Left lobe of liver (tissue), 2 donors: Measurements from ENCODE around the gene CLNK. TPM values are rescaled to one million over a fixed set of nuclear protein-coding genes. Genes with fewer than 3 reads are reported as not detected.

ENCODE experiments used
- ATAC-seq: fragments of 200-7000 bp; cut with Tn5 transposase; one replicate; pipeline ENCODE4 v1.9.1; 2020; ENCODE audit warnings: mild to moderate bottlenecking, moderate library complexity
- DNase-seq: peaks from one replicate; pipeline ENCODE4 v3.0.0-alpha.2; 2020; ENCODE audit warnings: low spot score
- total RNA-seq: library from RNA; stranded (reverse); gene quantifications from one replicate; pipeline ENCODE4 v1.2.1, GENCODE V29; 2021
- donor health status: DM: no; HTN: no; CAD: no; lungs with moderate emphysema.
- donor health status: DM: no; HTN: yes; CAD: no.

The CLNK gene
- not detected for total RNA-seq

GRCh38 chr4:10684631-10685030 lies at the start of gene CLNK:
Gene CLNK (minus strand): TSS chr4:10684768. CDS start chr4:10667869, 16,899 bp downstream.
- no peak for ATAC-seq
- no peak for DNase-seq

GRCh38 chr4:10733481-10734062 lies 49.0 kb upstream of the CLNK start:
- DNase-seq (no peak), ATAC-seq (no peak)

GRCh38 chr4:10732914-10733415 lies 48.4 kb upstream of the CLNK start:
- ATAC-seq (no peak), DNase-seq (no peak)

- DNase-seq = no peak
These were observed 47.8 kb upstream of the CLNK start for GRCh38 chr4:10732235-10732913.

GRCh38 chr4:10731690-10732089 lies 47.1 kb upstream of the CLNK start:
- DNase-seq (no peak), ATAC-seq (no peak)

More at GRCh38 chr4:10732235-10732913, 47.8 kb upstream of the CLNK start:
- ATAC-seq = no peak

- DNase-seq (no peak), ATAC-seq (no peak)
These were observed 46.6 kb upstream of the CLNK start for GRCh38 chr4:10731162-10731561.

- no peak for DNase-seq
These were observed 46.0 kb upstream of the CLNK start for GRCh38 chr4:10730590-10730989.

GRCh38 chr4:10730019-10730418 lies 45.5 kb upstream of the CLNK start:
- no peak for ATAC-seq

More at GRCh38 chr4:10730590-10730989, 46.0 kb upstream of the CLNK start:
- ATAC-seq = no peak

GRCh38 chr4:10729366-10729765 lies 44.8 kb upstream of the CLNK start:
- no peak for ATAC-seq
- DNase-seq = no peak

More at GRCh38 chr4:10730019-10730418, 45.5 kb upstream of the CLNK start:
- DNase-seq = no peak

- DNase-seq (no peak), ATAC-seq (no peak)
These were observed 43.4 kb upstream of the CLNK start for GRCh38 chr4:10728016-10728415.

GRCh38 chr4:10727140-10727880 lies 42.7 kb upstream of the CLNK start:
- ATAC-seq (no peak), DNase-seq (no peak)

- ATAC-seq (no peak), DNase-seq (no peak)
These were observed 38.4 kb upstream of the CLNK start for GRCh38 chr4:10722957-10723356.

- DNase-seq = no peak
- no peak for ATAC-seq
These were observed 37.0 kb upstream of the CLNK start for GRCh38 chr4:10721616-10722015.

GRCh38 chr4:10716163-10716562 lies 31.6 kb upstream of the CLNK start:
- ATAC-seq (no peak), DNase-seq (no peak)

- no peak for DNase-seq
- ATAC-seq = no peak
These were observed 31.1 kb upstream of the CLNK start for GRCh38 chr4:10715696-10716095.

GRCh38 chr4:10715135-10715534 lies 30.6 kb upstream of the CLNK start:
- no peak for DNase-seq
- ATAC-seq = no peak

- ATAC-seq (no peak), DNase-seq (no peak)
These were observed 29.0 kb upstream of the CLNK start for GRCh38 chr4:10713591-10713990.

- ATAC-seq (peak; percentile 25), DNase-seq (no peak)
These were observed 21.7 kb upstream of the CLNK start for GRCh38 chr4:10706236-10706635.

GRCh38 chr4:10704430-10704810 lies 19.9 kb upstream of the CLNK start:
- no peak for DNase-seq
- no peak for ATAC-seq

- DNase-seq (no peak), ATAC-seq (no peak)
These were observed 19.3 kb upstream of the CLNK start for GRCh38 chr4:10703766-10704429.

- DNase-seq (no peak), ATAC-seq (no peak)
These were observed 18.6 kb upstream of the CLNK start for GRCh38 chr4:10703156-10703555.
